H9 (cell line): ENCODE data around the gene TRAF7. TPM values are rescaled to one million over a fixed set of nuclear protein-coding genes. Genes with fewer than 3 reads are reported as not detected.

Experiments used
- DNase-seq: peaks from one replicate; pipeline ENCODE4 v3.0.0-alpha.2; 2017
- H2AFZ ChIP-seq: one replicate; pipeline ENCODE4 v1.6.1; 2013; ENCODE audit warnings: mild to moderate bottlenecking, low read length, control low read depth, moderate library complexity
- H2AK5ac ChIP-seq: 2 replicates; pipeline ENCODE4 v1.6.1; 2013; ENCODE audit warnings: low read length, control low read depth, mixed read lengths; ENCODE audit not compliant: insufficient read length
- H2BK120ac ChIP-seq: one replicate; pipeline ENCODE4 v1.6.1; 2013; ENCODE audit warnings: low read depth, mild to moderate bottlenecking, low read length, control low read depth, inconsistent platforms; ENCODE audit not compliant: poor library complexity, severe bottlenecking
- H2BK12ac ChIP-seq: 2 replicates; pipeline ENCODE4 v1.6.1; 2013; ENCODE audit warnings: low read length, control low read depth, mixed read lengths, low read depth; ENCODE audit not compliant: insufficient read length
- H2BK15ac ChIP-seq: 2 replicates; pipeline ENCODE4 v1.6.1; 2013; ENCODE audit warnings: low read depth, low read length, control low read depth
- H2BK20ac ChIP-seq: one replicate; pipeline ENCODE4 v1.6.1; 2013; ENCODE audit warnings: low read depth, mild to moderate bottlenecking, low read length, control low read depth, inconsistent platforms; ENCODE audit not compliant: poor library complexity, severe bottlenecking
- H2BK5ac ChIP-seq: 2 replicates; pipeline ENCODE4 v1.6.1; 2013; ENCODE audit warnings: low read length, control low read depth, mixed read lengths; ENCODE audit not compliant: insufficient read length
- H3K14ac ChIP-seq: 2 replicates; pipeline ENCODE4 v1.6.1; 2013; ENCODE audit warnings: low read length, control low read depth; ENCODE audit not compliant: insufficient read depth
- H3K18ac ChIP-seq: 2 replicates; pipeline ENCODE4 v1.6.1; 2013; ENCODE audit warnings: low read depth, mild to moderate bottlenecking, mixed read lengths, low read length, control low read depth; ENCODE audit not compliant: insufficient read length
- H3K23ac ChIP-seq: 2 replicates; pipeline ENCODE4 v1.6.1; 2013; ENCODE audit warnings: low read length, control low read depth, mixed read lengths, low read depth; ENCODE audit not compliant: insufficient read length
- H3K23me2 ChIP-seq: 2 replicates; pipeline ENCODE4 v1.6.1; 2013; ENCODE audit warnings: low read depth, mild to moderate bottlenecking, mixed read lengths, low read length, control low read depth; ENCODE audit not compliant: insufficient read length, poor library complexity, severe bottlenecking
- H3K27ac ChIP-seq: 2 replicates; pipeline ENCODE4 v1.5.1; 2013; ENCODE audit warnings: low read length, control low read depth, mixed read lengths, low read depth; ENCODE audit not compliant: insufficient read length
- H3K27me3 ChIP-seq: 2 replicates; pipeline ENCODE4 v1.6.1; 2013; ENCODE audit warnings: low read length, control low read depth, inconsistent platforms; ENCODE audit not compliant: insufficient read depth
- H3K4ac ChIP-seq: 2 replicates; pipeline ENCODE4 v1.6.1; 2013; ENCODE audit warnings: low read depth, mild to moderate bottlenecking, control low read depth, inconsistent platforms, low read length, moderate library complexity
- H3K4me1 ChIP-seq: 2 replicates; pipeline ENCODE4 v1.6.1; 2013; ENCODE audit warnings: low read length, control low read depth, inconsistent platforms; ENCODE audit not compliant: insufficient read depth
- H3K4me2 ChIP-seq: 2 replicates; pipeline ENCODE4 v1.6.1; 2013; ENCODE audit warnings: low read length, control low read depth, mixed read lengths; ENCODE audit not compliant: insufficient read length, insufficient read depth
- H3K56ac ChIP-seq: 2 replicates; pipeline ENCODE4 v1.6.1; 2013; ENCODE audit warnings: low read depth, mild to moderate bottlenecking, mixed read lengths, low read length, control low read depth; ENCODE audit not compliant: insufficient read length
- H3K79me1 ChIP-seq: 2 replicates; pipeline ENCODE4 v1.6.1; 2013; ENCODE audit warnings: low read depth, mild to moderate bottlenecking, moderate library complexity, low read length, control low read depth, inconsistent platforms; ENCODE audit not compliant: insufficient read depth, poor library complexity, severe bottlenecking
- H3K79me2 ChIP-seq: 2 replicates; pipeline ENCODE4 v1.6.1; 2013; ENCODE audit warnings: low read length, control low read depth, inconsistent platforms; ENCODE audit not compliant: insufficient read depth
- H3K9ac ChIP-seq: 2 replicates; pipeline ENCODE4 v1.6.1; 2013; ENCODE audit warnings: low read length, control low read depth, mixed read lengths; ENCODE audit not compliant: insufficient read length; ENCODE audit errors: extremely low read depth
- H3K9me3 ChIP-seq: one replicate; pipeline ENCODE4 v1.6.1; 2013; ENCODE audit warnings: low read depth, low read length, inconsistent platforms; ENCODE audit not compliant: control insufficient read depth
- H3T11ph ChIP-seq: one replicate; pipeline ENCODE4 v1.6.1; 2013; ENCODE audit warnings: mild to moderate bottlenecking, low read length, control low read depth, inconsistent platforms
- H4K20me1 ChIP-seq: one replicate; pipeline ENCODE4 v1.6.1; 2013; ENCODE audit not compliant: control insufficient read depth, insufficient read length, insufficient read depth
- H4K5ac ChIP-seq: 2 replicates; pipeline ENCODE4 v1.6.1; 2013; ENCODE audit warnings: low read depth, mild to moderate bottlenecking, mixed read lengths, low read length, control low read depth; ENCODE audit not compliant: insufficient read length
- H4K8ac ChIP-seq: replicated peaks from 2 replicates; pipeline ENCODE4 v1.6.1; 2013; ENCODE audit warnings: low read length, control low read depth, mixed read lengths, low read depth; ENCODE audit not compliant: insufficient read length
- H4K91ac ChIP-seq: 2 replicates; pipeline ENCODE4 v1.6.1; 2013; ENCODE audit warnings: low read depth, mild to moderate bottlenecking, moderate library complexity, mixed read lengths, low read length, control low read depth; ENCODE audit not compliant: insufficient read length
- H3K27ac Mint-ChIP-seq, 3 experiments: 2 replicates in 2 of 3; 3 replicates in 1 of 3; pipeline ENCODE4 v1.8.0; 2020 to 2021; ENCODE audit warnings: mixed read lengths in 3 of 3, mild to moderate bottlenecking in 1 of 3, moderate library complexity in 1 of 3
- H3K27me3 Mint-ChIP-seq: 2 replicates; pipeline ENCODE4 v1.8.0; 2021; ENCODE audit warnings: low read depth, mild to moderate bottlenecking, moderate library complexity, mixed read lengths
- H3K36me3 Mint-ChIP-seq, 3 experiments: 2 replicates in 2 of 3; 3 replicates in 1 of 3; pipeline ENCODE4 v1.8.0; 2020 to 2021; ENCODE audit warnings: low read depth in 3 of 3, mixed read lengths in 3 of 3; ENCODE audit not compliant: insufficient read depth in 1 of 3
- H3K4me1 Mint-ChIP-seq, 2 experiments: 2 replicates each; pipeline ENCODE4 v1.8.0; 2020; ENCODE audit warnings: mixed read lengths in 2 of 2
- H3K4me3 Mint-ChIP-seq, 2 experiments: 2 replicates in 1 of 2; 3 replicates in 1 of 2; pipeline ENCODE4 v1.8.0; 2020 to 2021; ENCODE audit warnings: mild to moderate bottlenecking in 2 of 2, mixed read lengths in 2 of 2, moderate library complexity in 1 of 2
- H3K9me3 Mint-ChIP-seq, 2 experiments: 2 replicates in 1 of 2; 3 replicates in 1 of 2; pipeline ENCODE4 v1.8.0; 2020; ENCODE audit warnings: mild to moderate bottlenecking in 2 of 2, mixed read lengths in 2 of 2, moderate library complexity in 1 of 2
- CTCF ChIP-seq: fragments of 200-600 bp; sonication (generic); conservative IDR thresholded peaks from 3 replicates; pipeline ENCODE4 v1.8.0; 2021; ENCODE audit warnings: antibody characterized with exemption, mild to moderate bottlenecking
- WGBS: extraction: QIAGEN DNeasy Blood & Tissue Kit; methylation state at CpG from one replicate; pipeline ENCODE4 v1.1.7; 2013; ENCODE audit warnings: missing lambda C conversion rate, low lambda C conversion rate, mixed read lengths; ENCODE audit not compliant: insufficient read length; ENCODE audit errors: extremely low coverage; 5-methylcytosine and 5-hydroxymethylcytosine counted together
- total RNA-seq: library from RNA; stranded (reverse); gene quantifications from 2 replicates; pipeline ENCODE4 v1.2.1, GENCODE V29; 2021

TRAF7 gene
- total RNA-seq, 1 experiment from 2014 or later: 108 TPM

- H3K18ac ChIP-seq: no peak overlapping the region
- H3K79me2 ChIP-seq: no peaks in the 10 kb centered on the region
- no peak overlapping the region for H2AK5ac ChIP-seq
- H3K9ac ChIP-seq: no peak overlapping the region
- no peak overlapping the region for H3K56ac ChIP-seq
- H2BK5ac ChIP-seq: no peak overlapping the region
- no peak overlapping the region for H4K5ac ChIP-seq
- Mint-ChIP-seq H3K27ac (no peak overlapping the region), H3K9me3 (no peaks in the 10 kb centered on the region), H3K36me3 (peaks cover 3 to 30% (median 29%) of the 10 kb centered on the region in 3 experiments), H3K4me3 (no peak overlapping the region), H3K27me3 (no peaks in the 10 kb centered on the region), H3K4me1 (peaks cover 3 to 7% of the 10 kb centered on the region in 2 experiments)
- no peak overlapping the region for H4K91ac ChIP-seq
- H3K27ac ChIP-seq: no peak overlapping the region
- DNase-seq: no peak
- no peak for TF ChIP-seq CTCF
- H4K20me1 ChIP-seq: peaks cover 3% of the 10 kb centered on the region
- H3K4me2 ChIP-seq: no peak overlapping the region
- H2BK15ac ChIP-seq: no peak overlapping the region
- H3K4me1 ChIP-seq: no peaks in the 10 kb centered on the region
- no peak overlapping the region for H3K23ac ChIP-seq
- H3K27me3 ChIP-seq: no peaks in the 10 kb centered on the region
- H2BK120ac ChIP-seq: no peak overlapping the region
- H2BK20ac ChIP-seq: no peak overlapping the region
- no peak overlapping the region for H3T11ph ChIP-seq
- H3K9me3 ChIP-seq: no peaks in the 10 kb centered on the region
- H3K79me1 ChIP-seq: no peaks in the 10 kb centered on the region
- no CpG with 5 or more reads among the region's 31 CpGs for WGBS
- H2BK12ac ChIP-seq: no peak overlapping the region
- no peak overlapping the region for H3K14ac ChIP-seq
- no peak overlapping the region for H4K8ac ChIP-seq
- no peak overlapping the region for H3K4ac ChIP-seq
- H2AFZ ChIP-seq: no peak overlapping the region
- H3K23me2 ChIP-seq: peaks cover 4% of the 10 kb centered on the region
These were observed 24.0 kb downstream of the TRAF7 start for GRCh38 chr16:2179576-2179975.
